Uterus (tissue), 4 donors: ENCODE data around the gene SETD4. TPM values are rescaled to one million over a fixed set of nuclear protein-coding genes. Genes with fewer than 3 reads are reported as not detected.

ENCODE experiments used
- DNase-seq, 2 donors: peaks; one replicate each; pipeline ENCODE4 v3.0.0-alpha.2; 2019 to 2020
- H3K27ac ChIP-seq, 2 donors: fragments of 200-600 bp; sonication (generic); 1 replicate in 1 of 2; 2 replicates in 1 of 2; pipeline ENCODE4 v1.5.1; 2016 to 2018
- H3K27me3 ChIP-seq, 2 donors: fragments of 200-600 bp; sonication (generic); one replicate each; pipeline ENCODE4 v1.5.1; 2018 to 2019; ENCODE audit warnings: control low read depth in 1 of 2
- H3K36me3 ChIP-seq, 2 donors: fragments of 200-600 bp; sonication (generic); one replicate each; pipeline ENCODE4 v1.5.1; 2019; ENCODE audit warnings: control low read depth in 1 of 2
- H3K4me1 ChIP-seq, 2 donors: fragments of 200-600 bp; sonication (generic); one replicate each; pipeline ENCODE4 v1.5.1; 2018 to 2019; ENCODE audit warnings: control low read depth in 1 of 2
- H3K4me3 ChIP-seq, 2 donors: fragments of 200-600 bp; sonication (generic); 1 replicate in 1 of 2; 2 replicates in 1 of 2; pipeline ENCODE4 v1.5.1; 2018 to 2019; ENCODE audit warnings: mild to moderate bottlenecking in 1 of 2
- H3K9me3 ChIP-seq, 2 donors: fragments of 200-600 bp; sonication (generic); one replicate each; pipeline ENCODE4 v1.5.1; 2019; ENCODE audit warnings: control low read depth in 1 of 2
- CTCF ChIP-seq, 4 experiments: fragments of 200-600 bp in 2 of 4; fragments of 450-650 bp in 2 of 4; sonication (generic) in 2 of 4; IDR thresholded peaks; one replicate each; pipeline ENCODE4 v1.5.1; 2016 to 2019; ENCODE audit warnings: antibody characterized with exemption in 4 of 4, mild to moderate bottlenecking in 2 of 4, moderate library complexity in 1 of 4
- POLR2A ChIP-seq, 2 donors: fragments of 450-650 bp; IDR thresholded peaks; one replicate each; pipeline ENCODE4 v1.6.1; 2016; ENCODE audit warnings: antibody characterized with exemption in 2 of 2, mild to moderate bottlenecking in 1 of 2, moderate library complexity in 1 of 2
- intact Hi-C: fragments of 100-400 bp; cut with DNase I; formaldehyde crosslinking; loops from one replicate; pipeline ENCODE4 v1.15.1; 2023; ENCODE audit warnings: low total_unique reads
- total RNA-seq, 4 donors: library from RNA; depleted of rRNA in 3 of 4; stranded (reverse); fragments of >200 nt in 3 of 4; gene quantifications; one replicate each; pipeline versions ENCODE4 v1.1.0 to v1.2.4, GENCODE V29; 2014 to 2023
- donor health status: DM: yes; HTN: yes; CAD: no.

The SETD4 gene
- total RNA-seq, 4 donors from 2014 or later, result 12.4 to 35.6 (median 22.3) TPM

DNA sequence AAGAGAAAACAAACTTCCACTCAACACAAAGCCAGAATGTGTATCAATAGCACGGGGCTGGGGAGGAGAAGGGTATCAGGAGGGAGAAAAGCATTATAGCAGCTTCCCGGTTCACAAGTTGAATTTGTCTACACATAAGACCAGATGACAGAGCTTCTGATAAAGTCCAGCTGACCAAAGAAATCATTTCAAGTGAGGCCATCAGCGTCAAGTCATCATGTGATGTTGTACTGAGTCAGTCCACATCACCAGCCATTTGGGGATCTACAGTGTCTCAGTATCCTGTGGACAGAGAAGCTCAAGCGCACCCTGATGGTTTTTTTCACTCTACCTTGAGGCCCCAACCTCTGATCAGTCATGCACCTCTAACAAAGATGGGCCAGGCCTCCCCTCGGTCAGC lies 33.0 kb downstream of the SETD4 start:
- Histone ChIP-seq H3K27ac (no peak overlapping the region), H3K4me1 (no peaks in the 10 kb centered on the region), H3K9me3 (no peaks in the 10 kb centered on the region), H3K36me3 (no peaks in the 10 kb centered on the region), H3K4me3 (no peak overlapping the region), H3K27me3 (no peaks in the 10 kb centered on the region)
- TF ChIP-seq CTCF (IDR thresholded peaks at IDR 0.05) (no peak), POLR2A (IDR thresholded peaks at IDR 0.05) (no peak)
- no peak for DNase-seq
- intact Hi-C loops, result no loop called here

DNA sequence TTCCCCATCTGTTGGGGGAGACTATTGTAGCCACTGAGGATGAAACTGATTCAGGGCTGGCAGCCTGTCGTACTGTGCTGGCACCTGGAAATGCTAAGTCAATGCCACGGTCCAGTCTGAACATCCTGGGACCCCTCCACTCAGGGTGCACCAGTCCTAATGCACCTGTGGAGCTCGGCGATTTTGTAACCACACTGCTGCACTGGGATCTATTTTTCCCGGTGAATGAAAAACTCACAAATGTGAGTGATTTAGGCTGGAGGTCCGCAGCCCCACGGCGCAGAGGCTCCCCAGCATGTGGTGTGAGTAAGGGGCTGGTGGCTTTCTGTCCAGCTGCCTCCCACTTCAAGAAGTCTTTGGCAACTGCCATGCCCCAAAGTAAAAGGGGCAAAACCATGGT lies 35.5 kb downstream of the SETD4 start:
- Histone ChIP-seq H3K27ac (no peak overlapping the region), H3K4me1 (no peaks in the 10 kb centered on the region), H3K36me3 (no peaks in the 10 kb centered on the region), H3K4me3 (no peak overlapping the region), H3K27me3 (no peaks in the 10 kb centered on the region), H3K9me3 (no peaks in the 10 kb centered on the region)
- DNase-seq, result no peak
- intact Hi-C loops, result no loop called here
- no peak for TF ChIP-seq CTCF (IDR thresholded peaks at IDR 0.05)
- no peak for TF ChIP-seq POLR2A (IDR thresholded peaks at IDR 0.05)

DNA sequence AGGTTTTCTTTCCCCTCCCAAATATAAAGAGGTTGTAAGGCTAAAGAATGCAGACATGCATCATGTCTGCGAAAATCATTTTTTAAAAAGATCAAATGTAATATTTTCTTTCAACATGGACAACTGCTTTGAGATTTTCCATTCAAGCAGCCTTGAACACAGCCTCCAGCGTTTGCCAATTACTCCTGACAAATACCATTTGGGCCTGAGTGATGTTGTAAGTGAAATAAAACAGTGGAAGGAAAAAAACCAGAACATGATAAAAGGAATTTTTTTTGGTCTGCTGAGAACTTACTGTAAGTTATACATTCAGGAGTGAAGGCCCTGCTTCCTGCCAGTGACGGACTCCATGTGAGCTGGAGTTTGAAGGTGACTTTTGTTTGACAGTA lies 37.2 kb downstream of the SETD4 start:
- H3K4me3 ChIP-seq, result no peak overlapping the region
- H3K36me3 ChIP-seq, result no peaks in the 10 kb centered on the region
- TF ChIP-seq CTCF (IDR thresholded peaks at IDR 0.05) (no peak), POLR2A (IDR thresholded peaks at IDR 0.05) (no peak)
- no peak for DNase-seq
- H3K9me3 ChIP-seq, result no peaks in the 10 kb centered on the region
- intact Hi-C loops, result no loop called here
- H3K4me1 ChIP-seq, result no peaks in the 10 kb centered on the region
- H3K27ac ChIP-seq, result no peak overlapping the region
- no peaks in the 10 kb centered on the region for H3K27me3 ChIP-seq

- H3K27me3 ChIP-seq, result no peaks in the 10 kb centered on the region
- H3K9me3 ChIP-seq, result no peaks in the 10 kb centered on the region
- no peak overlapping the region for H3K4me3 ChIP-seq
- H3K27ac ChIP-seq, result no peak overlapping the region
- TF ChIP-seq POLR2A (IDR thresholded peaks at IDR 0.05), result no peak
- no peak for TF ChIP-seq CTCF (IDR thresholded peaks at IDR 0.05)
- no peaks in the 10 kb centered on the region for H3K4me1 ChIP-seq
- DNase-seq, result no peak
- intact Hi-C loops, result no loop called here
- H3K36me3 ChIP-seq, result no peaks in the 10 kb centered on the region
These were observed 37.8 kb downstream of the SETD4 start for GRCh38 chr21:36022427-36023091.

DNA sequence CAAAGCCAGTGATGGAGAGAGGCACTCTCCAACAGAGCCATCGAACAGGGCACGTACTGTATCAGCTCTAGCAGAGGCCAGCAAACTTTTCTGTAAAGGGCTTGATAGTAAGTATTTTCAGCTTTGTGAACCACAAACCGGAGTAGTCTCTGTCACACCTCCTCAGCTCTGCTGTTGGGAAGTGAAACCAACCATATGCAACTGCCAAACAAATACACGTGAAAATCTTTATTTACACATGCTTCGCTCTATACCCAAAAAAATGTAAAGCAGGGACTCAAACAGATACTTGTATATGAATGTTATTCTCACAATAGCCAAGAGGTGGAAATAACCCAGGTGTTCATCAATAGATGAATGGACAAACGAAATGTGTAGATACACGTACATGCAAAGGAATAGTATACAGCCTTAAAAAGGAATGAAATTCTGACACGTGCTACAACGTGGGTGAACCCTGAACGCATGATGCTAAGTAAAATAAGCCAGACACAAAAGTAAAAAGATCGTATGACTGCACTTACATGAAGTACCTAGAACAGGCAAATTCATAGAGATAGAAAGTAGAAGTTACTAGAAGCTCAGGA lies 39.0 kb downstream of the SETD4 start:
- DNase-seq, result no peak
- H3K27me3 ChIP-seq, result no peaks in the 10 kb centered on the region
- intact Hi-C loops, result no loop called here
- H3K4me3 ChIP-seq, result no peak overlapping the region
- no peak overlapping the region for H3K27ac ChIP-seq
- H3K9me3 ChIP-seq, result no peaks in the 10 kb centered on the region
- H3K4me1 ChIP-seq, result no peaks in the 10 kb centered on the region
- no peaks in the 10 kb centered on the region for H3K36me3 ChIP-seq
- TF ChIP-seq POLR2A (IDR thresholded peaks at IDR 0.05) (no peak), CTCF (IDR thresholded peaks at IDR 0.05) (no peak)
